B cell (primary cell): ENCODE data around the gene VCX2. TPM values are rescaled to one million over a fixed set of nuclear protein-coding genes. Genes with fewer than 3 reads are reported as not detected.

ENCODE experiments used
- polyA plus RNA-seq: library from polyadenylated mRNA; depleted of rRNA; stranded (reverse); fragments of >200 nt; gene quantifications from 2 replicates; pipeline ENCODE4 v1.2.3, GENCODE V29; 2012
- small RNA-seq: library from RNA; depleted of rRNA; stranded (forward); fragments of <200 nt; gene quantifications from one replicate; pipeline ENCODE3, GENCODE V24; 2012; ENCODE audit warnings: low replicate concordance, low read depth; ENCODE audit not compliant: insufficient read length
- total RNA-seq, 2 donors: library from RNA; stranded (reverse); fragments of 120-200 nt in 1 of 2; gene quantifications; 1 replicate in 1 of 2; 2 replicates in 1 of 2; pipeline versions ENCODE4 v1.2.3 to v1.2.4, GENCODE V29; 2013 to 2022

Gene VCX2
- total and polyA plus RNA-seq, 2 donors (not counting 1 experiment from before 2014, with no cell fraction given), result not detected

Small RNA genes lying within 50 kb of the gene (small RNA-seq; reads per million reads assigned to genes)
- gene MIR651, result 3.6 reads per million, percentile 55 among the genes with 10 or more reads in this experiment

Other genes starting within 250 kb of the VCX2 start
- 4.4 TPM in 2 replicates for gene PNPLA4, start 243.9 kb downstream of the VCX2 start, total RNA-seq
- 8.6 and 9.9 TPM in 2 replicates for gene PNPLA4, start 243.9 kb downstream of the VCX2 start, polyA plus RNA-seq